Measurements from ENCODE around the gene MYLK.

DNA sequence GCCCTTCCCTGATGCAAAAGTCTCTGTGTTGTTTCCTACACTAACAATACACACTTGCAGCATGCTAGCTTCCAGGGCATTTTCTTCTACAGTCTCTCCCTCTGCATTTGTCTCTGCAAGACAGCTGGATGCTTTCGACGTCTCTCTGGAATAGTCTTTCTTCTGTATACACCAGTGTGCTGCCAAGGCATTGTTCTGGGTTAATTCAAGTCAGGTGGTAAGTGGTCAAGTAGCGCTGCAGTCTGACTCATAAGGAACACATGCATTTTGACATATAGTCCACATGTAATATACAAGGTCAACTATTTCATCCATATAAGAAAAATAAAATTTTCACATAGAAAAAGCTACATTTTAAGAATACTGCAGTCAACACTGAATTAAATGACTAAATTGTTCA, 92.7 kb downstream of the MYLK start:
- TF ChIP-seq, protein P1, sequence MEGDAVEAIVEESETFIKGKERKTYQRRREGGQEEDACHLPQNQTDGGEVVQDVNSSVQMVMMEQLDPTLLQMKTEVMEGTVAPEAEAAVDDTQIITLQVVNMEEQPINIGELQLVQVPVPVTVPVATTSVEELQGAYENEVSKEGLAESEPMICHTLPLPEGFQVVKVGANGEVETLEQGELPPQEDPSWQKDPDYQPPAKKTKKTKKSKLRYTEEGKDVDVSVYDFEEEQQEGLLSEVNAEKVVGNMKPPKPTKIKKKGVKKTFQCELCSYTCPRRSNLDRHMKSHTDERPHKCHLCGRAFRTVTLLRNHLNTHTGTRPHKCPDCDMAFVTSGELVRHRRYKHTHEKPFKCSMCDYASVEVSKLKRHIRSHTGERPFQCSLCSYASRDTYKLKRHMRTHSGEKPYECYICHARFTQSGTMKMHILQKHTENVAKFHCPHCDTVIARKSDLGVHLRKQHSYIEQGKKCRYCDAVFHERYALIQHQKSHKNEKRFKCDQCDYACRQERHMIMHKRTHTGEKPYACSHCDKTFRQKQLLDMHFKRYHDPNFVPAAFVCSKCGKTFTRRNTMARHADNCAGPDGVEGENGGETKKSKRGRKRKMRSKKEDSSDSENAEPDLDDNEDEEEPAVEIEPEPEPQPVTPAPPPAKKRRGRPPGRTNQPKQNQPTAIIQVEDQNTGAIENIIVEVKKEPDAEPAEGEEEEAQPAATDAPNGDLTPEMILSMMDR (IDR thresholded peaks at IDR 0.05) = no peak
- no peak for TF ChIP-seq POLR2A (IDR thresholded peaks at IDR 0.05)

Measured in lower leg skin (tissue), 3 donors.